ENCODE measurements around the gene NBPF10.
"Not testable (repeated sequence)": the region's sequence is repeated elsewhere in the genome, so short reads cannot be mapped to it uniquely, and the experiment has no call there.

Gene NBPF10, protein sequence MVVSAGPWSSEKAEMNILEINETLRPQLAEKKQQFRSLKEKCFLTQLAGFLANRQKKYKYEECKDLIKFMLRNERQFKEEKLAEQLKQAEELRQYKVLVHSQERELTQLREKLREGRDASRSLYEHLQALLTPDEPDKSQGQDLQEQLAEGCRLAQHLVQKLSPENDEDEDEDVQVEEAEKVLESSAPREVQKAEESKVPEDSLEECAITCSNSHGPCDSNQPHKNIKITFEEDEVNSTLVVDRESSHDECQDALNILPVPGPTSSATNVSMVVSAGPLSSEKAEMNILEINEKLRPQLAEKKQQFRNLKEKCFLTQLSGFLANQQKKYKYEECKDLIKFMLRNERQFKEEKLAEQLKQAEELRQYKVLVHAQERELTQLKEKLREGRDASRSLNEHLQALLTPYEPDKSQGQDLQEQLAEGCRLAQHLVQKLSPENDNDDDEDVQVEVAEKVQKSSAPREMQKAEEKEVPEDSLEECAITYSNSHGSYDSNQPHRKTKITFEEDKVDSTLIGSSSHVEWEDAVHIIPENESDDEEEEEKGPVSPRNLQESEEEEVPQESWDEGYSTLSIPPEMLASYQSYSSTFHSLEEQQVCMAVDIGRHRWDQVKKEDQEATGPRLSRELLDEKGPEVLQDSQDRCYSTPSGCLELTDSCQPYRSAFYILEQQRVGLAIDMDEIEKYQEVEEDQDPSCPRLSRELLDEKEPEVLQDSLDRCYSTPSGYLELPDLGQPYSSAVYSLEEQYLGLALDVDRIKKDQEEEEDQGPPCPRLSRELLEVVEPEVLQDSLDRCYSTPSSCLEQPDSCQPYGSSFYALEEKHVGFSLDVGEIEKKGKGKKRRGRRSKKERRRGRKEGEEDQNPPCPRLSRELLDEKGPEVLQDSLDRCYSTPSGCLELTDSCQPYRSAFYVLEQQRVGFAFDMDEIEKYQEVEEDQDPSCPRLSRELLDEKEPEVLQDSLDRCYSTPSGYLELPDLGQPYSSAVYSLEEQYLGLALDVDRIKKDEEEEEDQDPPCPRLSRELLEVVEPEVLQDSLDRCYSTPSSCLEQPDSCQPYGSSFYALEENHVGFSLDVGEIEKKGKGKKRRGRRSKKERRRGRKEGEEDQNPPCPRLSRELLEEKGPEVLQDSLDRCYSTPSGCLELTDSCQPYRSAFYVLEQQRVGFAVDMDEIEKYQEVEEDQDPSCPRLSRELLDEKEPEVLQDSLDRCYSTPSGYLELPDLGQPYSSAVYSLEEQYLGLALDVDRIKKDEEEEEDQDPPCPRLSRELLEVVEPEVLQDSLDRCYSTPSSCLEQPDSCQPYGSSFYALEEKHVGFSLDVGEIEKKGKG (N-terminal part only)

DNA sequence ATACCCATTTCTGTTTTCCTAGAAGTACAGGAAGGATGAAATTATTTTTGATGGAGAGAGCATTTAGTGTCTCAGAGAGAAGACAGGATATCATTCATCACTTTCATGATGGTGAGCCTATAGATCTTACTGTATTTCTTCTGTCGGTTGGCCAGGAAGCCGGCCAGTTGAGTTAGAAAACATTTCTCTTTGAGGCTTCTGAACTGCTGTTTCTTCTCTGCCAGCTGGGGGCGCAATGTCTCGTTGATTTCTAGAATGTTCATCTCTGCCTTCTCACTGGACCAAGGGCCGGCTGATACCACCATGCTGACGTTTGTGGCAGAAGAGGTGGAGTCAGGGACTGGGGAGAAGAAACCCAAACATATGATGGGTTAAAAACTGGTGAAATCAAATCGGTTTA is at the start of gene NBPF10:
Gene NBPF10 (minus strand): TSS at position 340 of the 400 bp plus-strand sequence. CDS start 35 bp downstream, at position 305.
- H3K4me3 ChIP-seq (ENCODE audit: low read depth, low read length); DNase-seq (ENCODE audit: low read depth): not testable (repeated sequence)

DNA sequence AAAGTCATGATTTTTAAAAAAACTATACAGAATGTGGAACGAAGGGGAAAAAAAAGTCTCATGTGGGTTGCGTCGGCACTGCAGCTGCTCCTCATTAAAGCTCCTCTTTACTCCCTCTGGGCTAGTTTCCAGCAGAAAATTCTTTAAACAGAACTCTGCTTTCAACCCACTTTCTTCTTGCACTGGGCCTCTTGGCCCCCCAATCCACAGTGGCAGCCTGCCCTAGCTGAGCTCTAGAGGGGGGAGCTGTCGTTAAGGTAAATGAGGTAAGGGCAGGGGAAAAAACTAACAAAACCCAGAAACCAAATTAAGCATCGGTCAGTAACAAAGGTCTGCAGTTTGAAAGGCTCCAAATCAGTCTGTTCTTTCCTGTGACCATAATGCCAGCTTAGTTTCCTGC is 29.9 kb upstream of the NBPF10 start:
- H3K4me3 ChIP-seq (ENCODE audit: low read depth, low read length); DNase-seq (ENCODE audit: low read depth): not testable (repeated sequence)

DNA sequence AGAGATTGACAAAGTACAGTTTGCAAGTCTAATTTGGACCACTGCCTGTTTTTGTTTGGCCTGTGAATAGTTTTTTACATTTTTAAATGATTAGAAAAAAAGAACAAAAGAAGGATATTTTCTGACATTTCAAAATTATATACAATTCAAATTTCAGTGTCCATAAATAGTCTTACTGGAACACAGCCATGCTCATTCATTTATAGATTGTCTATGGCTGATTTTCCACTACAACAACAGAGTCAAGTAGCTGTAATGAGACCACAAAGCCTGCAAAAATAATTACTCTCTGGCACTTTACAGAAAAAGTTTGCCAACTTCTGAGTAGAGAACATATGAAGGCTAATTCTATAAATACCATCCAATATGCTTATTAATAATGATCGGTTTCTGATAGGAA is 23.1 kb upstream of the NBPF10 start:
- H3K4me3 ChIP-seq (ENCODE audit: low read depth, low read length): not testable (repeated sequence)

DNA sequence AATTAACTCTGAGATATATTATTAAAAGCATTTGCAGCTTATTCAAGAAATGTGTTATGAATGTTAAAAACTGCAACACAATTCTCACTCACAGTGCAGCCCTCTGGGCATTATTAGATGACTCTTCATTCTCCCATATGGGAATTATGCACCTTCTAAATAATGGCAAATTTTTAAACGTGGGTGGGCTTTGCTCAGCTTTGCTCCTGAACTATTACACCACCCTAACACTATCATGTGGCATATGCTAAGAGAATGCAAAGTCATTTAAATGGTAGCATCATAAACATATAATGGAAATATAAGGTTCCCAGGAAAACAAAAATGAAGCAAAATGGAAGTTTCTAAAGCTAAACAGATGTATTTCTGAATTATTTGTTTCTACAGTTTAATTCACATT is 22.7 kb upstream of the NBPF10 start:
- H3K4me3 ChIP-seq (ENCODE audit: low read depth, low read length); DNase-seq (ENCODE audit: low read depth): not testable (repeated sequence)

More for the DNA sequence above, 23.1 kb upstream of the NBPF10 start:
- DNase-seq (ENCODE audit: low read depth): not testable (repeated sequence)

Data from GM12865 (cell line).